SK-N-MC (cell line): ENCODE data around the gene KATNAL1.

Source experiments
- EZH2 ChIP-seq: fragments of 200-600 bp; sonication (generic); IDR thresholded peaks from one replicate; pipeline ENCODE4 v1.6.1; 2017; ENCODE audit warnings: antibody characterized with exemption
- FOXP2 ChIP-seq: optimal IDR thresholded peaks from 2 replicates; pipeline ENCODE3; 2011; ENCODE audit warnings: mild to moderate bottlenecking, moderate library complexity; ENCODE audit not compliant: insufficient read depth; ENCODE audit errors: extremely low read length, control extremely low read depth
- POLR2AphosphoS5 ChIP-seq: IDR thresholded peaks from 2 replicates; pipeline ENCODE4 v1.6.1; 2012; ENCODE audit warnings: mild to moderate bottlenecking, low read depth, low read length, borderline replicate concordance

GRCh38 chr13:30154931-30155330, 152.4 kb downstream of the KATNAL1 start:
- TF ChIP-seq EZH2 (no peak), POLR2AphosphoS5 (no peak), FOXP2 (no peak)
